Smooth muscle cell (in vitro differentiated cells): ENCODE data around the gene KRT24. TPM values are rescaled to one million over a fixed set of nuclear protein-coding genes. Genes with fewer than 3 reads are reported as not detected.

Experiments
- DNase-seq: peaks from one replicate; lab custom pipeline; 2025; ENCODE audit not compliant: unreplicated experiment; lab: John Stamatoyannopoulos, UW
- H2AFZ ChIP-seq: fragments of 200-600 bp; sonication (generic); 2 replicates; pipeline ENCODE4 v1.6.0; 2016; ENCODE audit warnings: antibody characterized with exemption, low read depth, mild to moderate bottlenecking
- H3F3A ChIP-seq: fragments of 200-600 bp; sonication (generic); 2 replicates; pipeline ENCODE4 v1.6.0; 2017; ENCODE audit warnings: antibody characterized with exemption, low read depth
- H3K27ac ChIP-seq: fragments of 200-600 bp; sonication (generic); 2 replicates; pipeline ENCODE4 v1.5.1; 2016; ENCODE audit warnings: low read depth, mild to moderate bottlenecking
- H3K27me3 ChIP-seq: fragments of 200-600 bp; sonication (generic); 2 replicates; pipeline ENCODE4 v1.6.1; 2016; ENCODE audit warnings: low read depth, mild to moderate bottlenecking
- H3K36me3 ChIP-seq: fragments of 200-600 bp; sonication (generic); 2 replicates; pipeline ENCODE4 v1.5.1; 2016; ENCODE audit warnings: low read depth
- H3K4me1 ChIP-seq: fragments of 200-600 bp; sonication (generic); 2 replicates; pipeline ENCODE4 v1.5.1; 2016; ENCODE audit warnings: low read depth
- H3K4me2 ChIP-seq: fragments of 200-600 bp; sonication (generic); 2 replicates; pipeline ENCODE4 v1.6.0; 2016; ENCODE audit warnings: mild to moderate bottlenecking
- H3K4me3 ChIP-seq: fragments of 200-600 bp; sonication (generic); 2 replicates; pipeline ENCODE4 v1.5.1; 2016; ENCODE audit warnings: mild to moderate bottlenecking
- H3K79me2 ChIP-seq: fragments of 200-600 bp; sonication (generic); 2 replicates; pipeline ENCODE4 v1.6.0; 2016; ENCODE audit warnings: low read depth, mild to moderate bottlenecking
- H3K9ac ChIP-seq: fragments of 200-600 bp; sonication (generic); 2 replicates; pipeline ENCODE4 v1.6.0; 2016; ENCODE audit warnings: low read depth
- H3K9me3 ChIP-seq: fragments of 200-600 bp; sonication (generic); replicated peaks from 2 replicates; pipeline ENCODE4 v1.5.1; 2016; ENCODE audit warnings: low read depth
- H4K20me1 ChIP-seq: fragments of 200-600 bp; sonication (generic); 2 replicates; pipeline ENCODE4 v1.6.0; 2016; ENCODE audit warnings: low read depth
- WGBS: methylation state at CpG from one replicate; pipeline ENCODE4 v1.1.7; 2016; ENCODE audit warnings: low lambda C conversion rate; 5-methylcytosine and 5-hydroxymethylcytosine counted together
- polyA plus RNA-seq: library from polyadenylated mRNA; unstranded; fragments of >200 nt; fragmentation: Nextera tagmentation; extraction: Ambion mirVana; gene quantifications from 2 replicates; pipeline ENCODE4 v1.2.1, GENCODE V29; 2016
- total RNA-seq: library from RNA; depleted of rRNA; stranded (reverse); fragments of >200 nt; gene quantifications from 2 replicates; pipeline ENCODE4 v1.2.3, GENCODE V29; 2014
- TF ChIP-seq, protein P1 (sequence below): fragments of 200-600 bp; sonication (generic); IDR thresholded peaks from 2 replicates; pipeline ENCODE4 v1.5.1; 2017; ENCODE audit warnings: borderline replicate concordance, mild to moderate bottlenecking, antibody characterized with exemption; ENCODE audit not compliant: insufficient read depth, poor library complexity, severe bottlenecking

KRT24 gene
- total and polyA plus RNA-seq, 2 experiments from 2014 or later, result not detected

DNA sequence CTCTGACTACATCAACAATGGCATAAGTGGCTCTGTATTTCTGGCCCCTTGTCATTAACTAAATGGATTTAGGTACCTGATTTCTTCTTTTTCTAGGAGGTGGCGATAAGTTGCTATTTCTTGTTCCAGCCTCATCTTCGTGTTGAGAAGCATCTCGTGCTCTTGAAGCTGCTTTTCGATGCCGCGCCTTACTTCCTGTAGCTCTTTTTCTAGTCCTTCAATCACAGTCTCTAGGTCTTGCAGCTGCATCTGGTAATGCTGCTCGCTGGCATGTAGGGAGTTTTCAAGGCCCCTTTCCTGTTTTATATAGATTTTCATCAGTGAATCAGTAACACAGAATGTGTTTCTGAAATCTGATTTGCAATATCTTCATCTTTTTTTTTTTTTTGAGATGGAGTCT is 43.6 kb downstream of the KRT24 start:
- Histone ChIP-seq H3K79me2 (no peaks in the 10 kb centered on the region), H3K9me3 (no peaks in the 10 kb centered on the region), H2AFZ (no peak overlapping the region), H3K27me3 (peaks cover 14% of the 10 kb centered on the region), H3K4me3 (no peak overlapping the region), H3K36me3 (no peaks in the 10 kb centered on the region), H3K4me1 (no peaks in the 10 kb centered on the region), H3K4me2 (no peak overlapping the region), H4K20me1 (no peaks in the 10 kb centered on the region), H3K27ac (no peak overlapping the region), H3K9ac (no peak overlapping the region), H3F3A (no peaks in the 10 kb centered on the region)
- DNase-seq, result no peak
- TF ChIP-seq, protein P1, sequence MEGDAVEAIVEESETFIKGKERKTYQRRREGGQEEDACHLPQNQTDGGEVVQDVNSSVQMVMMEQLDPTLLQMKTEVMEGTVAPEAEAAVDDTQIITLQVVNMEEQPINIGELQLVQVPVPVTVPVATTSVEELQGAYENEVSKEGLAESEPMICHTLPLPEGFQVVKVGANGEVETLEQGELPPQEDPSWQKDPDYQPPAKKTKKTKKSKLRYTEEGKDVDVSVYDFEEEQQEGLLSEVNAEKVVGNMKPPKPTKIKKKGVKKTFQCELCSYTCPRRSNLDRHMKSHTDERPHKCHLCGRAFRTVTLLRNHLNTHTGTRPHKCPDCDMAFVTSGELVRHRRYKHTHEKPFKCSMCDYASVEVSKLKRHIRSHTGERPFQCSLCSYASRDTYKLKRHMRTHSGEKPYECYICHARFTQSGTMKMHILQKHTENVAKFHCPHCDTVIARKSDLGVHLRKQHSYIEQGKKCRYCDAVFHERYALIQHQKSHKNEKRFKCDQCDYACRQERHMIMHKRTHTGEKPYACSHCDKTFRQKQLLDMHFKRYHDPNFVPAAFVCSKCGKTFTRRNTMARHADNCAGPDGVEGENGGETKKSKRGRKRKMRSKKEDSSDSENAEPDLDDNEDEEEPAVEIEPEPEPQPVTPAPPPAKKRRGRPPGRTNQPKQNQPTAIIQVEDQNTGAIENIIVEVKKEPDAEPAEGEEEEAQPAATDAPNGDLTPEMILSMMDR, result no peak
- 88% methylated on average over 7 of the region's 7 CpGs for WGBS

DNA sequence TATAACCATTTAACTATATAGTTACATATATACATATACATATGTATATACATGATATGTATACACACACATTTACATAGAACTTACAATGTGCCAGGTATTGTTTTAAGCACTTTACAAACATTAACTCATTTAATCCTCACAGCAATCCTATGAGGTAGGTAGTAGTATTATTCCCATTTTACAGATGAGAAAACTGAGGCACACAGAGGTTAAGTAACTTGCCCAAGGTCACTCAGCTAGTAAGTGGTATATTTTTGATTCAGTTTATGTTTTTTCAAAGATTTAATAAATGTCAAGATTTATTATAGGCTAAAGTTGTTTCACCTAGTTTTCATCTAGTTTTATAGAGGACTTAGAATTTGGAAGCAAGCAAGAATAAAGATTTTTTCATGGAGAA is 45.2 kb downstream of the KRT24 start:
- no peak overlapping the region for H3K4me2 ChIP-seq
- H2AFZ ChIP-seq, result no peak overlapping the region
- no peaks in the 10 kb centered on the region for H3K9me3 ChIP-seq
- no peak overlapping the region for H3K9ac ChIP-seq
- no peaks in the 10 kb centered on the region for H3K79me2 ChIP-seq
- H3K27me3 ChIP-seq, result peaks cover 14% of the 10 kb centered on the region
- H3K36me3 ChIP-seq, result no peaks in the 10 kb centered on the region
- no peak for DNase-seq
- no peak overlapping the region for H3K4me3 ChIP-seq
- H3F3A ChIP-seq, result no peaks in the 10 kb centered on the region
- no peak overlapping the region for H3K27ac ChIP-seq
- TF ChIP-seq, protein P1, result no peak
- H4K20me1 ChIP-seq, result no peaks in the 10 kb centered on the region
- H3K4me1 ChIP-seq, result no peaks in the 10 kb centered on the region

DNA sequence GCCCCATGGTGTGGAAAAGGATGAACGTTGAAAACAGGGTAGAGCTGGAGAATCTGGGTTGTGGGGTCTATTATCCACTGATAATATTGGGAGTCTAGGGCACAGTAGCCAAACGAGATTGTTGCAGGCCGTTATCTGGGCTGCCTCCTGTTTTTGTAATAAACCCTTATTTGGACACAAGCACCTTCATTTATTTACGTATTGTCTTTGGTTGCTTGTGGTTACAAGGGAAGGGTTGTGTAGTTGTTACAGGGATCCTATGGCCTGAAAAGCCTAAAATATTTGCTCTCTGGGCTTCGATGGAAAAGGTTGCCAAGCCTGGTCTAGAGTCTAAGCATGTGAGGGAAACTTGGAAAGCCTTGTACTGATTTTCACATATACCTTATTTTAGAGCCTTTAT is 51.6 kb downstream of the KRT24 start:
- 81% methylated on average over 5 of the region's 5 CpGs for WGBS
- Histone ChIP-seq H3K27me3 (peaks cover 14% of the 10 kb centered on the region), H3F3A (no peaks in the 10 kb centered on the region), H3K4me1 (peaks cover 5% of the 10 kb centered on the region), H2AFZ (no peak overlapping the region), H3K4me3 (no peak overlapping the region), H3K9me3 (no peaks in the 10 kb centered on the region), H3K79me2 (peaks cover 7% of the 10 kb centered on the region), H3K27ac (no peak overlapping the region), H3K4me2 (no peak overlapping the region), H3K9ac (no peak overlapping the region), H4K20me1 (no peaks in the 10 kb centered on the region), H3K36me3 (no peaks in the 10 kb centered on the region)
- TF ChIP-seq, protein P1, result no peak
- no peak for DNase-seq

- Histone ChIP-seq H4K20me1 (peaks cover 9% of the 10 kb centered on the region), H3K4me1 (peaks cover 22% of the 10 kb centered on the region), H3K27me3 (no peaks in the 10 kb centered on the region), H3K9me3 (no peaks in the 10 kb centered on the region), H2AFZ (peak overlapping the region; percentile 99), H3F3A (no peaks in the 10 kb centered on the region), H3K9ac (peak overlapping the region; percentile 99), H3K79me2 (peaks cover 42% of the 10 kb centered on the region), H3K36me3 (no peaks in the 10 kb centered on the region), H3K4me3 (peak overlapping the region; percentile 84), H3K27ac (peak overlapping the region; percentile 99), H3K4me2 (peak overlapping the region; percentile 90)
- TF ChIP-seq, protein P1, result no peak
- WGBS, result 6% methylated on average over 28 of the region's 28 CpGs
- no peak for DNase-seq
Observed at GRCh38 chr17:40648384-40648968, 55.1 kb downstream of the KRT24 start.

Other genes with a start within 250 kb of the KRT24 start
- gene TNS4, start 202.1 kb downstream of the KRT24 start, total RNA-seq, result 0.63 and 1.2 TPM in 2 replicates
- gene TNS4, start 202.1 kb downstream of the KRT24 start, polyA plus RNA-seq, result 0.13 and 3.3 TPM in 2 replicates
- not detected in 2 replicates for gene CCR7, start 138.3 kb downstream of the KRT24 start, total RNA-seq
- not detected in 2 replicates for gene CCR7, start 138.3 kb downstream of the KRT24 start, polyA plus RNA-seq
- 87.5 and 95.9 TPM in 2 replicates for gene SMARCE1, start 55.9 kb downstream of the KRT24 start, total RNA-seq
- 101 and 115 TPM in 2 replicates for gene SMARCE1, start 55.9 kb downstream of the KRT24 start, polyA plus RNA-seq
- not detected in 2 replicates for gene KRT222, start 38.6 kb downstream of the KRT24 start, total RNA-seq
- not detected in 2 replicates for gene KRT222, start 38.6 kb downstream of the KRT24 start, polyA plus RNA-seq
- not detected in 2 replicates for gene KRT25, start 51.6 kb upstream of the KRT24 start, total RNA-seq
- not detected in 2 replicates for gene KRT25, start 51.6 kb upstream of the KRT24 start, polyA plus RNA-seq
- not detected in 2 replicates for gene KRT26, start 68.4 kb upstream of the KRT24 start, total RNA-seq
- gene KRT26, start 68.4 kb upstream of the KRT24 start, polyA plus RNA-seq, result not detected in 2 replicates
- 1.1 TPM in 1 of 2 replicates, not detected in the other for gene KRT27, start 78.8 kb upstream of the KRT24 start, total RNA-seq
- gene KRT27, start 78.8 kb upstream of the KRT24 start, polyA plus RNA-seq, result 0.32 and 0.54 TPM in 2 replicates
- not detected in 2 replicates for gene KRT28, start 96.2 kb upstream of the KRT24 start, total RNA-seq
- not detected in 2 replicates for gene KRT28, start 96.2 kb upstream of the KRT24 start, polyA plus RNA-seq
- 29.0 and 48.0 TPM in 2 replicates for gene KRT10, start 118.9 kb upstream of the KRT24 start, total RNA-seq
- 186 and 189 TPM in 2 replicates for gene KRT10, start 118.9 kb upstream of the KRT24 start, polyA plus RNA-seq
- not detected in 2 replicates for gene KRT12, start 163.5 kb upstream of the KRT24 start, total RNA-seq
- gene KRT12, start 163.5 kb upstream of the KRT24 start, polyA plus RNA-seq, result not detected in 2 replicates
- gene KRT20, start 181.5 kb upstream of the KRT24 start, total RNA-seq, result not detected in 2 replicates
- gene KRT20, start 181.5 kb upstream of the KRT24 start, polyA plus RNA-seq, result not detected in 2 replicates
- 39.7 and 46.3 TPM in 2 replicates for gene KRT23, start 233.9 kb upstream of the KRT24 start, total RNA-seq
- gene KRT23, start 233.9 kb upstream of the KRT24 start, polyA plus RNA-seq, result 4.5 and 14.4 TPM in 2 replicates